ENCODE measurements around the gene CD44.

- TF ChIP-seq CTCF (IDR thresholded peaks at IDR 0.05 in 8 of 11, conservative IDR thresholded peaks at IDR 0.05 in 3 of 11) (no peak), POLR2A (IDR thresholded peaks at IDR 0.05) (no peak)
Observed at GRCh38 chr11:35171226-35171625, 32.3 kb downstream of the CD44 start.
